ENCODE results near the gene UBE2E2. TPM values are rescaled to one million over a fixed set of nuclear protein-coding genes. Genes with fewer than 3 reads are reported as not detected.
"Not testable (repeated sequence)": the region's sequence is repeated elsewhere in the genome, so short reads cannot be mapped to it uniquely, and the experiment has no call there.

Gene UBE2E2
- total RNA-seq, 1 donor from 2014 or later, result 61.3 TPM

GRCh38 chr3:23607184-23607847 is 404.2 kb downstream of the UBE2E2 start:
- FAIRE-seq (no peak), DNase-seq (ENCODE audit: low read depth) (no peak)
- H3K36me3 ChIP-seq (ENCODE audit: control insufficient read depth, insufficient read depth, low read length), result no peaks in the 10 kb centered on the region
- H3K27me3 ChIP-seq (ENCODE audit: control insufficient read depth, insufficient read depth, low read length), result no peaks in the 10 kb centered on the region
- TF ChIP-seq, protein P1, sequence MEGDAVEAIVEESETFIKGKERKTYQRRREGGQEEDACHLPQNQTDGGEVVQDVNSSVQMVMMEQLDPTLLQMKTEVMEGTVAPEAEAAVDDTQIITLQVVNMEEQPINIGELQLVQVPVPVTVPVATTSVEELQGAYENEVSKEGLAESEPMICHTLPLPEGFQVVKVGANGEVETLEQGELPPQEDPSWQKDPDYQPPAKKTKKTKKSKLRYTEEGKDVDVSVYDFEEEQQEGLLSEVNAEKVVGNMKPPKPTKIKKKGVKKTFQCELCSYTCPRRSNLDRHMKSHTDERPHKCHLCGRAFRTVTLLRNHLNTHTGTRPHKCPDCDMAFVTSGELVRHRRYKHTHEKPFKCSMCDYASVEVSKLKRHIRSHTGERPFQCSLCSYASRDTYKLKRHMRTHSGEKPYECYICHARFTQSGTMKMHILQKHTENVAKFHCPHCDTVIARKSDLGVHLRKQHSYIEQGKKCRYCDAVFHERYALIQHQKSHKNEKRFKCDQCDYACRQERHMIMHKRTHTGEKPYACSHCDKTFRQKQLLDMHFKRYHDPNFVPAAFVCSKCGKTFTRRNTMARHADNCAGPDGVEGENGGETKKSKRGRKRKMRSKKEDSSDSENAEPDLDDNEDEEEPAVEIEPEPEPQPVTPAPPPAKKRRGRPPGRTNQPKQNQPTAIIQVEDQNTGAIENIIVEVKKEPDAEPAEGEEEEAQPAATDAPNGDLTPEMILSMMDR (IDR thresholded peaks at IDR 0.05; ENCODE audit: insufficient read depth, low read length, severe bottlenecking), result no peak
- no peak overlapping the region for H3K4me3 ChIP-seq (ENCODE audit: low read depth, low read length)

GRCh38 chr3:23608650-23609049 is 405.5 kb downstream of the UBE2E2 start:
- DNase-seq (ENCODE audit: low read depth) (no peak), FAIRE-seq (no peak)

GRCh38 chr3:23611737-23612295 is 408.7 kb downstream of the UBE2E2 start:
- TF ChIP-seq, protein P1 (IDR thresholded peaks at IDR 0.05; ENCODE audit: insufficient read depth, low read length, severe bottlenecking), result no peak
- Histone ChIP-seq H3K4me3 (ENCODE audit: low read depth, low read length) (no peak overlapping the region), H3K36me3 (ENCODE audit: control insufficient read depth, insufficient read depth, low read length) (no peaks in the 10 kb centered on the region), H3K27me3 (ENCODE audit: control insufficient read depth, insufficient read depth, low read length) (no peaks in the 10 kb centered on the region)
- FAIRE-seq (no peak), DNase-seq (ENCODE audit: low read depth) (peak; percentile 36)

More at GRCh38 chr3:23608650-23609049, 405.5 kb downstream of the UBE2E2 start:
- Histone ChIP-seq H3K4me3 (ENCODE audit: low read depth, low read length) (no peak overlapping the region), H3K27me3 (ENCODE audit: control insufficient read depth, insufficient read depth, low read length) (no peaks in the 10 kb centered on the region), H3K36me3 (ENCODE audit: control insufficient read depth, insufficient read depth, low read length) (no peaks in the 10 kb centered on the region)
- TF ChIP-seq, protein P1 (IDR thresholded peaks at IDR 0.05; ENCODE audit: insufficient read depth, low read length, severe bottlenecking), result no peak

GRCh38 chr3:23612296-23612891 is 409.3 kb downstream of the UBE2E2 start:
- TF ChIP-seq, protein P1 (IDR thresholded peaks at IDR 0.05; ENCODE audit: insufficient read depth, low read length, severe bottlenecking), result no peak
- no peaks in the 10 kb centered on the region for H3K27me3 ChIP-seq (ENCODE audit: control insufficient read depth, insufficient read depth, low read length)
- H3K36me3 ChIP-seq (ENCODE audit: control insufficient read depth, insufficient read depth, low read length), result no peaks in the 10 kb centered on the region
- FAIRE-seq (no peak), DNase-seq (ENCODE audit: low read depth) (peak; percentile 77)
- H3K4me3 ChIP-seq (ENCODE audit: low read depth, low read length), result no peak overlapping the region

GRCh38 chr3:23615068-23615467 is 411.9 kb downstream of the UBE2E2 start:
- H3K36me3 ChIP-seq (ENCODE audit: control insufficient read depth, insufficient read depth, low read length), result no peaks in the 10 kb centered on the region
- no peaks in the 10 kb centered on the region for H3K27me3 ChIP-seq (ENCODE audit: control insufficient read depth, insufficient read depth, low read length)
- no peak for FAIRE-seq
- TF ChIP-seq, protein P1 (IDR thresholded peaks at IDR 0.05; ENCODE audit: insufficient read depth, low read length, severe bottlenecking), result no peak
- DNase-seq (ENCODE audit: low read depth), result no peak
- no peak overlapping the region for H3K4me3 ChIP-seq (ENCODE audit: low read depth, low read length)

- H3K36me3 ChIP-seq (ENCODE audit: control insufficient read depth, insufficient read depth, low read length); DNase-seq (ENCODE audit: low read depth); H3K27me3 ChIP-seq (ENCODE audit: control insufficient read depth, insufficient read depth, low read length); FAIRE-seq; H3K4me3 ChIP-seq (ENCODE audit: low read depth, low read length): not testable (repeated sequence)
Measured at GRCh38 chr3:23618475-23618874, 415.3 kb downstream of the UBE2E2 start.
